SK-N-SH (cell line): ENCODE data around the gene SH3RF2. TPM values are rescaled to one million over a fixed set of nuclear protein-coding genes. Genes with fewer than 3 reads are reported as not detected.

Experiments
- CTCF ChIA-PET: fragments of 300-600, 350-600 bp; formaldehyde crosslinking; extraction: SDS; loops from one replicate; lab custom pipeline; 2021; lab: Yijun Ruan, JAX
- POLR2A ChIA-PET: fragments of 350-600 bp; sonication (Branson Sonifier 250); formaldehyde crosslinking; extraction: SDS; loops from one replicate; lab custom pipeline; 2020; ENCODE audit warnings: antibody characterized with exemption, inconsistent platforms; lab: Yijun Ruan, JAX
- DNase-seq: peaks from one replicate; pipeline ENCODE4 v3.0.0; 2012
- H2AFZ ChIP-seq: fragments of 200-600 bp; sonication (generic); 2 replicates; pipeline ENCODE4 v1.8.1; 2016; ENCODE audit warnings: antibody characterized with exemption, mild to moderate bottlenecking, low read depth
- H3F3A ChIP-seq: fragments of 200-600 bp; sonication (generic); replicated peaks from 2 replicates; pipeline ENCODE3; 2016; ENCODE audit warnings: antibody characterized with exemption, mild to moderate bottlenecking; ENCODE audit not compliant: insufficient read depth
- H3K27ac ChIP-seq, 2 experiments: fragments of 200-500 bp in 1 of 2; fragments of 200-600 bp in 1 of 2; sonication (Bioruptor generic) in 1 of 2; sonication (generic), shearing (Covaris generic) in 1 of 2; 2 replicates each; pipeline versions ENCODE4 v1.5.1 to v1.6.1; 2014 to 2016; ENCODE audit warnings: low read depth in 2 of 2, inconsistent platforms in 1 of 2, low read length in 1 of 2, mild to moderate bottlenecking in 1 of 2, mixed read lengths in 1 of 2
- H3K27me3 ChIP-seq: fragments of 200-600 bp; sonication (generic), shearing (Covaris generic); 2 replicates; pipeline ENCODE4 v1.6.1; 2016; ENCODE audit warnings: mixed run types; ENCODE audit not compliant: insufficient read depth
- H3K36me3 ChIP-seq, 2 experiments: fragments of 200-500 bp in 1 of 2; fragments of 200-600 bp in 1 of 2; sonication (Bioruptor generic) in 1 of 2; sonication (generic) in 1 of 2; replicated peaks in 1 of 2; 2 replicates each; pipeline versions ENCODE3 to v1.5.1; 2014 to 2016; ENCODE audit warnings: low read length in 1 of 2, mild to moderate bottlenecking in 1 of 2; ENCODE audit not compliant: insufficient read depth in 2 of 2, control insufficient read depth in 1 of 2
- H3K4me1 ChIP-seq, 2 experiments: fragments of 200-500 bp in 1 of 2; fragments of 200-600 bp in 1 of 2; sonication (Bioruptor generic) in 1 of 2; sonication (generic), shearing (Covaris generic) in 1 of 2; 2 replicates each; pipeline versions ENCODE4 v1.5.1 to v1.6.1; 2014 to 2016; ENCODE audit warnings: low read depth in 1 of 2, low read length in 1 of 2, mixed run types in 1 of 2; ENCODE audit not compliant: insufficient read depth in 2 of 2, control insufficient read depth in 1 of 2
- H3K4me2 ChIP-seq: fragments of 200-600 bp; sonication (generic), shearing (Covaris generic); 2 replicates; pipeline ENCODE4 v1.6.1; 2017; ENCODE audit warnings: mixed run types
- H3K4me3 ChIP-seq, 2 experiments: fragments of 200-500 bp in 1 of 2; fragments of 200-600 bp in 1 of 2; sonication (Bioruptor generic) in 1 of 2; sonication (generic), shearing (Covaris generic) in 1 of 2; 2 replicates each; pipeline versions ENCODE4 v1.5.1 to v1.8.1; 2014 to 2016; ENCODE audit warnings: low read depth in 2 of 2, inconsistent platforms in 1 of 2, low read length in 1 of 2, mild to moderate bottlenecking in 1 of 2, mixed read lengths in 1 of 2, moderate library complexity in 1 of 2
- H3K79me2 ChIP-seq: fragments of 200-600 bp; sonication (generic); 2 replicates; pipeline ENCODE4 v1.8.1; 2017; ENCODE audit warnings: mild to moderate bottlenecking; ENCODE audit not compliant: insufficient read depth
- H3K9ac ChIP-seq: fragments of 200-600 bp; sonication (generic); 2 replicates; pipeline ENCODE4 v1.6.1; 2017; ENCODE audit warnings: mixed run types
- H3K9me2 ChIP-seq: fragments of 200-600 bp; sonication (generic); 2 replicates; pipeline ENCODE4 v1.6.1; 2017; ENCODE audit warnings: mixed run types
- H3K9me3 ChIP-seq: fragments of 200-600 bp; sonication (generic); 2 replicates; pipeline ENCODE4 v1.6.1; 2017; ENCODE audit warnings: mixed run types, mild to moderate bottlenecking, moderate library complexity
- H4K20me1 ChIP-seq: fragments of 200-600 bp; sonication (generic); 2 replicates; pipeline ENCODE4 v1.6.1; 2017; ENCODE audit warnings: mild to moderate bottlenecking, mixed run types; ENCODE audit not compliant: insufficient read depth
- CHD2 ChIP-seq: fragments of 150-350 bp; IDR thresholded peaks from 2 replicates; pipeline ENCODE4 v1.6.1; 2018; ENCODE audit warnings: low read length; ENCODE audit not compliant: partially characterized antibody
- CTCF ChIP-seq: fragments of 200-600 bp; sonication (generic); IDR thresholded peaks from 2 replicates; pipeline ENCODE4 v1.6.1; 2017; ENCODE audit warnings: antibody characterized with exemption, mild to moderate bottlenecking, moderate library complexity
- EP300 ChIP-seq, 2 experiments: IDR thresholded peaks; 2 replicates each; pipeline versions ENCODE4 v1.4.0 to v1.6.1; 2012; ENCODE audit warnings: borderline replicate concordance in 1 of 2, low read depth in 1 of 2, low read length in 1 of 2
- FOXM1 ChIP-seq: IDR thresholded peaks from 2 replicates; pipeline ENCODE4 v1.4.0; 2012; ENCODE audit warnings: low read depth, mild to moderate bottlenecking
- GABPA ChIP-seq: IDR thresholded peaks from 2 replicates; pipeline ENCODE4 v1.4.0; 2012; ENCODE audit warnings: low read depth, mild to moderate bottlenecking
- IRF3 ChIP-seq: fragments of 150-350 bp; IDR thresholded peaks from 2 replicates; pipeline ENCODE4 v1.6.1; 2016; ENCODE audit warnings: mild to moderate bottlenecking, low read depth, low read length
- MAX ChIP-seq: IDR thresholded peaks from 2 replicates; pipeline ENCODE4 v1.4.0; 2012; ENCODE audit warnings: low read depth
- NFIC ChIP-seq: IDR thresholded peaks from 2 replicates; pipeline ENCODE4 v1.4.0; 2012; ENCODE audit warnings: borderline replicate concordance
- NRF1 ChIP-seq: IDR thresholded peaks from 2 replicates; pipeline ENCODE4 v1.6.1; 2012; ENCODE audit warnings: low read depth, mild to moderate bottlenecking, low read length
- RAD21 ChIP-seq: IDR thresholded peaks from 2 replicates; pipeline ENCODE4 v1.6.1; 2012; ENCODE audit warnings: mild to moderate bottlenecking, low read length
- RCOR1 ChIP-seq: fragments of 150-350 bp; IDR thresholded peaks from 2 replicates; pipeline ENCODE4 v1.6.1; 2017; ENCODE audit warnings: antibody characterized with exemption, low read length
- REST ChIP-seq: IDR thresholded peaks from 2 replicates; pipeline ENCODE4 v1.6.1; 2012; ENCODE audit warnings: mild to moderate bottlenecking, low read depth, low read length, moderate library complexity
- RFX5 ChIP-seq: IDR thresholded peaks from 2 replicates; pipeline ENCODE4 v1.6.1; 2012; ENCODE audit warnings: mild to moderate bottlenecking, improper control_type of control experiment, low read length
- RXRA ChIP-seq: IDR thresholded peaks from 2 replicates; pipeline ENCODE4 v1.4.0; 2012; ENCODE audit warnings: low read depth, mild to moderate bottlenecking, borderline replicate concordance
- TAF1 ChIP-seq: IDR thresholded peaks from 2 replicates; pipeline ENCODE4 v1.6.1; 2012; ENCODE audit warnings: low read depth, mild to moderate bottlenecking, low read length, moderate library complexity, borderline replicate concordance
- TCF12 ChIP-seq: IDR thresholded peaks from 2 replicates; pipeline ENCODE4 v1.4.0; 2012
- WGBS: methylation state at CpG from one replicate; pipeline ENCODE4 v1.1.6; 2017; ENCODE audit warnings: low lambda C conversion rate; 5-methylcytosine and 5-hydroxymethylcytosine counted together
- polyA plus RNA-seq, 3 experiments: library from polyadenylated mRNA; depleted of rRNA; stranded (reverse); fragments of >200 nt; gene quantifications; 2 replicates each; pipeline ENCODE4 v1.2.3, GENCODE V29; 2012

The SH3RF2 gene
- polyA plus RNA-seq, 1 of the 3 experiments (the other 2 are of a cell fraction), result 0.87 TPM

- H3K27ac ChIP-seq, result no peak overlapping the region
- no peaks in the 10 kb centered on the region for H3K27me3 ChIP-seq
- no peak overlapping the region for H2AFZ ChIP-seq
- H3K36me3 ChIP-seq, result no peaks in the 10 kb centered on the region
- no peaks in the 10 kb centered on the region for H3K79me2 ChIP-seq
- CTCF ChIA-PET, result no interaction called here
- H3K4me2 ChIP-seq, result no peak overlapping the region
- no peak for DNase-seq
- no peaks in the 10 kb centered on the region for H3F3A ChIP-seq
- H3K4me3 ChIP-seq, result no peak overlapping the region
- H3K9ac ChIP-seq, result no peak overlapping the region
- H3K9me2 ChIP-seq, result no peaks in the 10 kb centered on the region
- no peaks in the 10 kb centered on the region for H4K20me1 ChIP-seq
- WGBS, result 98% methylated on average over 2 of the region's 2 CpGs
- H3K4me1 ChIP-seq, result peaks cover 0 to 7% of the 10 kb centered on the region in 2 experiments; a peak in 1 of 4 replicates
- POLR2A ChIA-PET, result no interaction called here
- TF ChIP-seq RFX5 (no peak), REST (no peak), MAX (no peak), FOXM1 (no peak), GABPA (no peak)
- TF ChIP-seq, all 33 proteins: peak for 0
- H3K9me3 ChIP-seq, result no peaks in the 10 kb centered on the region
Observed at GRCh38 chr5:145983446-145983845, 47.1 kb downstream of the SH3RF2 start.

- H4K20me1 ChIP-seq, result no peaks in the 10 kb centered on the region
- no peaks in the 10 kb centered on the region for H3K9me3 ChIP-seq
- no peaks in the 10 kb centered on the region for H3K9me2 ChIP-seq
- 85% methylated on average over 2 of the region's 2 CpGs for WGBS
- H3F3A ChIP-seq, result no peaks in the 10 kb centered on the region
- no peaks in the 10 kb centered on the region for H3K36me3 ChIP-seq
- ChIA-PET POLR2A (no interaction called here), CTCF (interaction anchor here (0.9 kb wide), 1 partner anchor 526 kb away, joined by 3 read pairs; no protein-coding TSS in a partner anchor)
- H3K27ac ChIP-seq, result no peak overlapping the region
- no peak overlapping the region for H3K9ac ChIP-seq
- H3K4me3 ChIP-seq, result no peak overlapping the region
- no peaks in the 10 kb centered on the region for H3K27me3 ChIP-seq
- no peaks in the 10 kb centered on the region for H3K79me2 ChIP-seq
- DNase-seq, result no peak
- peaks cover 0 to under 1% of the 10 kb centered on the region in 2 experiments; a peak in 1 of 4 replicates for H3K4me1 ChIP-seq
- H2AFZ ChIP-seq, result no peak overlapping the region
- no peak overlapping the region for H3K4me2 ChIP-seq
- TF ChIP-seq EP300 (IDR thresholded peaks at IDR 0.05; ENCODE audit: borderline replicate concordance in 1 of 2, low read depth in 1 of 2, low read length in 1 of 2) (no peak), REST (no peak), TAF1 (no peak), CTCF (no peak), TCF12 (no peak), CHD2 (no peak), RXRA (no peak), NFIC (no peak), RCOR1 (no peak), RAD21 (no peak), GABPA (no peak), NRF1 (no peak), IRF3 (no peak)
Observed at GRCh38 chr5:145984072-145984471, 47.7 kb downstream of the SH3RF2 start.
